ENCODE results near the gene S100B.

DNA sequence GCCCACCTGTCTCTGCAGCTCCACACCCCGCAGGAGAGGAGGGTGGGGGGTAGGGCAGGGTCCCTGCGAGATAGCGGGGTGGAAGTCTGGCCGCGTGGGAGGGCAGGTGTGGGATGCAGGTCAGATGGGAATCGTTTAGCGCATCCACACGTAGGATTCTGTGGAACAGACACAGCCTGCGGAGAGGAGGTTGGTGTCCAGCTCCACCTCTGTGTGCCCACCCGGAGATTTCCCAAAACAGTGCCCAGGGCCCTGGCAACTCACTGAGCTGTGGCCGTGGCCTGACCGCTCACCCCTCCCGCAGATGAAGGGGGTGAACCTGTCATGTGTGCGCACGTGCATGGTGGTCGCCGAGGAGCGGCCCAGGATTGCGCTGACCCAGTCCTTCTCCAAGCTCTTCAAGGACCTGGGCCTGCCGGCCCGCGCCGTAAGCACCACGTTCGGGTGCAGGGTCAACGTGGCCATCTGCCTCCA, 46.9 kb downstream of the S100B start:
- no peak for TF ChIP-seq POLR2A (IDR thresholded peaks at IDR 0.05)
- no peak for TF ChIP-seq CTCF (IDR thresholded peaks at IDR 0.05)
- TF ChIP-seq POLR2AphosphoS5 (IDR thresholded peaks at IDR 0.05), result no peak
- TF ChIP-seq EP300 (IDR thresholded peaks at IDR 0.05; ENCODE audit: low read depth), result no peak

All from transverse colon (tissue), 4 donors.